Mucosa of descending colon (tissue), 3 donors: ENCODE data around the gene LKAAEAR1. TPM values are rescaled to one million over a fixed set of nuclear protein-coding genes. Genes with fewer than 3 reads are reported as not detected.
A peak's percentile ranks its signal among the peaks of the same experiment; 100 is the strongest.

Experiments used
- ATAC-seq: fragments of 200-7000 bp; cut with Tn5 transposase; one replicate; pipeline ENCODE4 v1.9.1; 2020; ENCODE audit warnings: mild to moderate bottlenecking, moderate library complexity
- DNase-seq, 3 donors: peaks; one replicate each; pipeline ENCODE4 v3.0.0-alpha.2; 2020
- H3K36me3 ChIP-seq: fragments of 200-600 bp; one replicate; pipeline ENCODE4 v1.8.0; 2021; ENCODE audit warnings: low read depth, mild to moderate bottlenecking
- H3K4me1 ChIP-seq: fragments of 200-600 bp; one replicate; pipeline ENCODE4 v1.8.0; 2021; ENCODE audit warnings: low read depth, mild to moderate bottlenecking
- H3K4me3 ChIP-seq: fragments of 200-600 bp; one replicate; pipeline ENCODE4 v1.8.0; 2021; ENCODE audit warnings: mild to moderate bottlenecking
- H3K9me3 ChIP-seq: fragments of 200-600 bp; one replicate; pipeline ENCODE4 v1.8.0; 2021; ENCODE audit warnings: mild to moderate bottlenecking
- intact Hi-C, 2 donors: fragments of 100-400 bp; cut with DNase I in 1 of 2; cut with micrococcal nuclease in 1 of 2; formaldehyde crosslinking; loops; one replicate each; pipeline versions ENCODE4 v1.11.0 to v1.11.1; 2022; cut with DNase I, micrococcal nuclease
- total RNA-seq, 3 donors: library from RNA; stranded (reverse); fragmentation: NEBNext Ultra II Directional in 2 of 3; extraction: Animal tissue kit (Norgen Biotek cat#: 25700) in 2 of 3; gene quantifications; one replicate each; pipeline versions ENCODE4 v1.2.1 to v1.2.4, GENCODE V29; 2021 to 2023
- TF ChIP-seq, protein P1 (sequence below): fragments of 200-600 bp; IDR thresholded peaks from one replicate; pipeline ENCODE4 v1.8.0; 2022; ENCODE audit warnings: antibody characterized with exemption, mild to moderate bottlenecking
- donor health status: DM: no; HTN: no; CAD: no; lungs with moderate emphysema.
- donor health status: DM: no; HTN: no; CAD: no.
- donor health status: DM: no; HTN: yes; CAD: no.

Gene LKAAEAR1
- total RNA-seq, 3 donors from 2014 or later: not detected

DNA sequence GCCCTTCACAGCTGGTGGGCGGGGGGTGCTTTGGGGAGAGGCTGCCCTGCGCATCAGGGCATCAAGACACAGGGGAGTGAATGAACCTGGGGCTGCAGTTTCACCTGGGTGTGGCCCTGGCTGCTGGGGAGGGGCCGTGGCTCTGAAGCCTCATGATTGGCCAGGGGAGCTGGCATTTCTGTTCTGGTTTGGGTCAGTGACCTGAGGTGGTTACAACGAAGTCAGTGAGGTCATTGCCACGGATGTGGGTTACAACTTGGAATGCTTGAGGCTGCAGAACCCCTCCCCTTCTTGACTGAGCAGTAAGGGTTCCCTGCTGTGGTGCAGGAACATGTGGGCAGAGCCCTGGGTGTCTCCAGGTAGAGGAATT lies 18.2 kb downstream of the LKAAEAR1 start:
- TF ChIP-seq, protein P1, sequence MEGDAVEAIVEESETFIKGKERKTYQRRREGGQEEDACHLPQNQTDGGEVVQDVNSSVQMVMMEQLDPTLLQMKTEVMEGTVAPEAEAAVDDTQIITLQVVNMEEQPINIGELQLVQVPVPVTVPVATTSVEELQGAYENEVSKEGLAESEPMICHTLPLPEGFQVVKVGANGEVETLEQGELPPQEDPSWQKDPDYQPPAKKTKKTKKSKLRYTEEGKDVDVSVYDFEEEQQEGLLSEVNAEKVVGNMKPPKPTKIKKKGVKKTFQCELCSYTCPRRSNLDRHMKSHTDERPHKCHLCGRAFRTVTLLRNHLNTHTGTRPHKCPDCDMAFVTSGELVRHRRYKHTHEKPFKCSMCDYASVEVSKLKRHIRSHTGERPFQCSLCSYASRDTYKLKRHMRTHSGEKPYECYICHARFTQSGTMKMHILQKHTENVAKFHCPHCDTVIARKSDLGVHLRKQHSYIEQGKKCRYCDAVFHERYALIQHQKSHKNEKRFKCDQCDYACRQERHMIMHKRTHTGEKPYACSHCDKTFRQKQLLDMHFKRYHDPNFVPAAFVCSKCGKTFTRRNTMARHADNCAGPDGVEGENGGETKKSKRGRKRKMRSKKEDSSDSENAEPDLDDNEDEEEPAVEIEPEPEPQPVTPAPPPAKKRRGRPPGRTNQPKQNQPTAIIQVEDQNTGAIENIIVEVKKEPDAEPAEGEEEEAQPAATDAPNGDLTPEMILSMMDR: no peak
- intact Hi-C loops: no loop called here
- peak; percentile 13 for ATAC-seq
- no peak for DNase-seq
- Histone ChIP-seq H3K4me1 (peaks cover 4% of the 10 kb centered on the region), H3K9me3 (no peaks in the 10 kb centered on the region), H3K4me3 (no peak overlapping the region), H3K36me3 (no peaks in the 10 kb centered on the region)

- Histone ChIP-seq H3K4me1 (peaks cover 4% of the 10 kb centered on the region), H3K4me3 (no peak overlapping the region), H3K9me3 (no peaks in the 10 kb centered on the region), H3K36me3 (no peaks in the 10 kb centered on the region)
- intact Hi-C loops: no loop called here
- DNase-seq: no peak
- TF ChIP-seq, protein P1: no peak
- ATAC-seq: no peak
Measured at GRCh38 chr20:64065062-64065973, 18.9 kb downstream of the LKAAEAR1 start.

DNA sequence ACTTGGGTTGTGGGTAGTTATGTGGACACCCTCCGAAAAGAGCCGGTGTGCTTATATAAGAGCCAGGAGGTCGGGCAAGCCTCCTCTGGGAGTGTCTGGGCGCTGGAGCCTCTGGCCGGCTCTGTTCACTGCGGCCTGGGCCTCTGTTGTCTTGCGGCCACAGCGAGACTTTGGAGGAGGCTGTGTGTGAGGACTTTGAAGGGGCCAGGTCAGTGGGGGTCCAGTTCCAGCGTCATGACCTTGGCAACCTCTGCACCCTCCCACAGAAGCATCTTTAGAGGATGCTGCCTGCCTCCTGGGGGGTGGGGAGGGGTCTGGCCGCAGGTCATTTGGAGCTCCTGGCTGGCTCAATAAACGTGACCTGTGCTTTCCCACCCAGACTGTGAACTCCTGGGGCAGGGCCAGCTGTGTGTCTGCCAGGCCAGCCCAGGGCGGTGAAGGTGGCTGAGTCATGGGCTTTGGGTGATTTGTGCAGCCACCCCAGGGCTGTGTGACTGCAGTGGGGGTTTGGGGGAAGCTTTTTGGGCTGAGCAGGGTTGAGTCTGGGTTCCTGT lies 20.0 kb downstream of the LKAAEAR1 start:
- TF ChIP-seq, protein P1: no peak
- ATAC-seq (no peak), DNase-seq (no peak)
- intact Hi-C loops: no loop called here
- H3K36me3 ChIP-seq: no peaks in the 10 kb centered on the region
- H3K4me3 ChIP-seq: no peak overlapping the region
- H3K9me3 ChIP-seq: no peaks in the 10 kb centered on the region
- peaks cover 4% of the 10 kb centered on the region for H3K4me1 ChIP-seq

- no peaks in the 10 kb centered on the region for H3K9me3 ChIP-seq
- H3K4me3 ChIP-seq: peak overlapping the region; percentile 42
- H3K4me1 ChIP-seq: peaks cover 4% of the 10 kb centered on the region
- DNase-seq (no peak), ATAC-seq (no peak)
- intact Hi-C loops: no loop called here
- TF ChIP-seq, protein P1: no peak
- H3K36me3 ChIP-seq: no peaks in the 10 kb centered on the region
Measured at GRCh38 chr20:64063389-64064144, 20.6 kb downstream of the LKAAEAR1 start.

- Histone ChIP-seq H3K36me3 (no peaks in the 10 kb centered on the region), H3K4me3 (peak within 1 kb of the TSS; percentile 42), H3K4me1 (peaks cover 4% of the 10 kb centered on the region), H3K9me3 (no peaks in the 10 kb centered on the region)
- intact Hi-C loops: no loop called here
- ATAC-seq: peak; percentile 96
- DNase-seq: peak; percentile 97
- TF ChIP-seq, protein P1: no peak
Measured at GRCh38 chr20:64062596-64063388, 21.4 kb downstream of the LKAAEAR1 start, which contains the start of gene TCEA2. TCEA2 (plus strand) TSS chr20:64063198; CDS start chr20:64063313, 115 bp downstream.
